ENCODE measurements around the gene ITPK1.

DNA sequence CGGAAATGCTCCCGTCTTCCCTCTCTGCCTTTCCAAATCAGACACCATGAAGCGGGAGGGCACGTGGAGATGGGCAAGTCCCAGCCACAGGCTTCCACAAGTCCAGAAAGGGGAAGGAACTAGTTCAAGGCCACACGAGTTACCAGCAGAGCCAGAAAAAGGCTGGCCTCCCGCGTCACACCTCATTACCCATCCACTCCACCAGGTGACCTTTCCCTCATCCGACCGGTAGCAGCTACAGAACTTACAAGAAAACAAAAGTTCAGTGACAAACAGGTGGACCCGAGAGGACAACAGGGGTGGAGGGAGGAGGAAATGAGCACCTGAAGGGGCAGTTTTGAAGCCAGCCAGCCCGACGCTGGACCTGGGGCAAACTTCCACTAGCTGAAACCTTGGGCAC is 145.9 kb downstream of the ITPK1 start:
- TF ChIP-seq POLR2A (IDR thresholded peaks at IDR 0.05; ENCODE audit: low read depth) (no peak), POLR2AphosphoS5 (IDR thresholded peaks at IDR 0.05) (no peak), EP300 (IDR thresholded peaks at IDR 0.05) (no peak)
- TF ChIP-seq, protein P1, sequence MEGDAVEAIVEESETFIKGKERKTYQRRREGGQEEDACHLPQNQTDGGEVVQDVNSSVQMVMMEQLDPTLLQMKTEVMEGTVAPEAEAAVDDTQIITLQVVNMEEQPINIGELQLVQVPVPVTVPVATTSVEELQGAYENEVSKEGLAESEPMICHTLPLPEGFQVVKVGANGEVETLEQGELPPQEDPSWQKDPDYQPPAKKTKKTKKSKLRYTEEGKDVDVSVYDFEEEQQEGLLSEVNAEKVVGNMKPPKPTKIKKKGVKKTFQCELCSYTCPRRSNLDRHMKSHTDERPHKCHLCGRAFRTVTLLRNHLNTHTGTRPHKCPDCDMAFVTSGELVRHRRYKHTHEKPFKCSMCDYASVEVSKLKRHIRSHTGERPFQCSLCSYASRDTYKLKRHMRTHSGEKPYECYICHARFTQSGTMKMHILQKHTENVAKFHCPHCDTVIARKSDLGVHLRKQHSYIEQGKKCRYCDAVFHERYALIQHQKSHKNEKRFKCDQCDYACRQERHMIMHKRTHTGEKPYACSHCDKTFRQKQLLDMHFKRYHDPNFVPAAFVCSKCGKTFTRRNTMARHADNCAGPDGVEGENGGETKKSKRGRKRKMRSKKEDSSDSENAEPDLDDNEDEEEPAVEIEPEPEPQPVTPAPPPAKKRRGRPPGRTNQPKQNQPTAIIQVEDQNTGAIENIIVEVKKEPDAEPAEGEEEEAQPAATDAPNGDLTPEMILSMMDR (IDR thresholded peaks at IDR 0.05) = no peak

Data from esophagus muscularis mucosa (tissue), 4 donors.